Activated CD4-positive, alpha-beta T cell treated with anti-CD3 and anti-CD28 coated beads, Interleukin-2, amount 50 U/mL, for 1 hour (primary cell): Measurements from ENCODE around the gene OR5V1.
"Not testable (repeated sequence)": the region's sequence is repeated elsewhere in the genome, so short reads cannot be mapped to it uniquely, and the experiment has no call there.

Source experiments
- DNase-seq: peaks from one replicate; pipeline ENCODE4 v3.0.0-alpha.2; 2020

OR5V1 gene

GRCh38 chr6:29368765-29369164, at the start of gene OR5V1:
TSS of gene OR5V1 (minus strand) at chr6:29368865. CDS start at chr6:29356195, 12,670 bp downstream.
- no peak for DNase-seq

- no peak for DNase-seq
These were observed 45.9 kb upstream of the OR5V1 start, which contains the start of gene OR12D1 for GRCh38 chr6:29414588-29414987. TSS of gene OR12D1 (plus strand) at chr6:29414928.

- DNase-seq: no peak
These were observed 35.1 kb upstream of the OR5V1 start for GRCh38 chr6:29403801-29404200.

GRCh38 chr6:29399525-29399924, 30.9 kb upstream of the OR5V1 start:
- no peak for DNase-seq

- no peak for DNase-seq
These were observed 26.7 kb upstream of the OR5V1 start, which contains the start of gene OR12D2 for GRCh38 chr6:29395331-29395730. TSS of gene OR12D2 (plus strand) at chr6:29395631. CDS start at chr6:29396700, 1,069 bp downstream.

- no peak for DNase-seq
These were observed 19.9 kb upstream of the OR5V1 start for GRCh38 chr6:29388533-29388932.

GRCh38 chr6:29376003-29376402, 7.3 kb upstream of the OR5V1 start:
- DNase-seq: no peak

GRCh38 chr6:29375191-29375590, 6.5 kb upstream of the OR5V1 start, which contains the start of gene OR12D3:
TSS of gene OR12D3 (minus strand) at chr6:29375291. CDS start at chr6:29375287, 4 bp downstream.
- DNase-seq: no peak

GRCh38 chr6:29355603-29356002, 13.1 kb downstream of the OR5V1 start:
- DNase-seq: no peak

- no peak for DNase-seq
These were observed 13.7 kb downstream of the OR5V1 start for GRCh38 chr6:29354980-29355379.

GRCh38 chr6:29349348-29349747, 19.3 kb downstream of the OR5V1 start:
- not testable (repeated sequence) for DNase-seq

GRCh38 chr6:29345380-29345779, 23.3 kb downstream of the OR5V1 start:
- no peak for DNase-seq

- no peak for DNase-seq
These were observed 32.4 kb downstream of the OR5V1 start for GRCh38 chr6:29336269-29336668.

GRCh38 chr6:29332676-29333075, 36.0 kb downstream of the OR5V1 start:
- DNase-seq: no peak

GRCh38 chr6:29325777-29326176, 42.9 kb downstream of the OR5V1 start:
- no peak for DNase-seq

- not testable (repeated sequence) for DNase-seq
These were observed 45.3 kb downstream of the OR5V1 start for GRCh38 chr6:29323332-29323731.

GRCh38 chr6:29319931-29320330, 48.7 kb downstream of the OR5V1 start:
- DNase-seq: no peak
